Stimulated activated naive CD4-positive, alpha-beta T cell (primary cell): ENCODE results near the gene MLLT3.

Source experiments
- DNase-seq, 6 experiments: peaks; one replicate each; lab custom pipeline; 2025; lab: John Stamatoyannopoulos, UW

Gene MLLT3

GRCh38 chr9:20417373-20418080 is 204.8 kb downstream of the MLLT3 start:
- DNase-seq: no peak

- DNase-seq: no peak
These were observed 208.1 kb downstream of the MLLT3 start for GRCh38 chr9:20414150-20414549.

- DNase-seq: no peak
These were observed 212.8 kb downstream of the MLLT3 start for GRCh38 chr9:20409321-20410092.

GRCh38 chr9:20408513-20408912 is 213.8 kb downstream of the MLLT3 start:
- DNase-seq: no peak

- no peak for DNase-seq
These were observed 215.3 kb downstream of the MLLT3 start for GRCh38 chr9:20407013-20407412.

GRCh38 chr9:20406344-20406743 is 216.0 kb downstream of the MLLT3 start:
- DNase-seq: no peak

- no peak for DNase-seq
These were observed 216.7 kb downstream of the MLLT3 start for GRCh38 chr9:20405616-20406015.

GRCh38 chr9:20405078-20405477 is 217.2 kb downstream of the MLLT3 start:
- no peak for DNase-seq

- no peak for DNase-seq
These were observed 218.0 kb downstream of the MLLT3 start for GRCh38 chr9:20404192-20404813.

GRCh38 chr9:20403346-20403745 is 219.0 kb downstream of the MLLT3 start:
- DNase-seq: no peak

- no peak for DNase-seq
These were observed 219.9 kb downstream of the MLLT3 start for GRCh38 chr9:20402273-20402875.

- DNase-seq: no peak
These were observed 223.6 kb downstream of the MLLT3 start for GRCh38 chr9:20398536-20399338.

GRCh38 chr9:20397348-20397747 is 225.0 kb downstream of the MLLT3 start:
- no peak for DNase-seq

GRCh38 chr9:20396509-20396908 is 225.8 kb downstream of the MLLT3 start:
- DNase-seq: peak in 2 of 6 experiments; percentile 14 to 20

- peak in 2 of 6 experiments; percentile 21 to 23 for DNase-seq
These were observed 226.6 kb downstream of the MLLT3 start for GRCh38 chr9:20395651-20396050.

- no peak for DNase-seq
These were observed 227.3 kb downstream of the MLLT3 start for GRCh38 chr9:20394969-20395368.

GRCh38 chr9:20391208-20391607 is 231.1 kb downstream of the MLLT3 start:
- no peak for DNase-seq

- no peak for DNase-seq
These were observed 231.9 kb downstream of the MLLT3 start for GRCh38 chr9:20390400-20390799.

GRCh38 chr9:20387062-20387461 is 235.2 kb downstream of the MLLT3 start:
- no peak for DNase-seq

- no peak for DNase-seq
These were observed 237.7 kb downstream of the MLLT3 start for GRCh38 chr9:20384642-20385041.

- DNase-seq: no peak
These were observed 239.7 kb downstream of the MLLT3 start for GRCh38 chr9:20382460-20383071.
